Astrocyte (in vitro differentiated cells and primary cell): ENCODE measurements around the gene DPY19L3.

Experiments
- EZH2 ChIP-seq: IDR thresholded peaks from 2 replicates; pipeline ENCODE4 v1.6.1; 2012; ENCODE audit warnings: mild to moderate bottlenecking, low read length, inconsistent platforms; ENCODE audit not compliant: insufficient read depth
- TF ChIP-seq, protein P1 (sequence below): IDR thresholded peaks from 2 replicates; pipeline ENCODE4 v1.5.1; 2011; ENCODE audit warnings: low read depth, mild to moderate bottlenecking, inconsistent platforms, low read length, moderate library complexity; ENCODE audit not compliant: insufficient read depth

DNA sequence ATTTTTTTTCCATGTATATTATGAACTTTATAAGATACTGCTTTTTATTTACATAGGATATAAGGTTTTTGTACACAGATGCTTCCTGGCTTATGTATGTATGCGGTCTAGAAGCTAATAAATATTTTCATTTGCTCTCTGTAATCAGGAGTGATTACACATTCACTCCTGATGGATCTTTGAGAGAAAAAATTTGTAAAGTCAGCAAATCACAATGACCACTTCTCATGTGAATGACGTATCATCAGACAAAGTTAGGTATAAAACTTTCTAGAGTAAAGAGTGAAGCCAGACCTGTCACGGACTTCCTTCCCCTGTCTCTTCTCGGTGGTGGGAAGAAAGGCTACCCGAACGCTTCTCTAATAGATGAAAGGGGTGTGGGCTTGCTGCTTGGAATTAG, 31.1 kb downstream of the DPY19L3 start:
- TF ChIP-seq, protein P1, sequence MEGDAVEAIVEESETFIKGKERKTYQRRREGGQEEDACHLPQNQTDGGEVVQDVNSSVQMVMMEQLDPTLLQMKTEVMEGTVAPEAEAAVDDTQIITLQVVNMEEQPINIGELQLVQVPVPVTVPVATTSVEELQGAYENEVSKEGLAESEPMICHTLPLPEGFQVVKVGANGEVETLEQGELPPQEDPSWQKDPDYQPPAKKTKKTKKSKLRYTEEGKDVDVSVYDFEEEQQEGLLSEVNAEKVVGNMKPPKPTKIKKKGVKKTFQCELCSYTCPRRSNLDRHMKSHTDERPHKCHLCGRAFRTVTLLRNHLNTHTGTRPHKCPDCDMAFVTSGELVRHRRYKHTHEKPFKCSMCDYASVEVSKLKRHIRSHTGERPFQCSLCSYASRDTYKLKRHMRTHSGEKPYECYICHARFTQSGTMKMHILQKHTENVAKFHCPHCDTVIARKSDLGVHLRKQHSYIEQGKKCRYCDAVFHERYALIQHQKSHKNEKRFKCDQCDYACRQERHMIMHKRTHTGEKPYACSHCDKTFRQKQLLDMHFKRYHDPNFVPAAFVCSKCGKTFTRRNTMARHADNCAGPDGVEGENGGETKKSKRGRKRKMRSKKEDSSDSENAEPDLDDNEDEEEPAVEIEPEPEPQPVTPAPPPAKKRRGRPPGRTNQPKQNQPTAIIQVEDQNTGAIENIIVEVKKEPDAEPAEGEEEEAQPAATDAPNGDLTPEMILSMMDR: no peak
- TF ChIP-seq EZH2: no peak
